HepG2 (cell line): ENCODE measurements around the gene C1orf21. TPM values are rescaled to one million over a fixed set of nuclear protein-coding genes. Genes with fewer than 3 reads are reported as not detected.

Source experiments
- AGO1 ChIP-seq: fragments of 200-400 bp; formaldehyde crosslinking; IDR thresholded peaks from 2 replicates; pipeline ENCODE4 v1.6.1; 2017; ENCODE audit warnings: mild to moderate bottlenecking, low read depth, low read length, moderate library complexity; ENCODE audit not compliant: poor library complexity, severe bottlenecking
- AKAP8 ChIP-seq: sonication (generic); formaldehyde crosslinking; IDR thresholded peaks from 2 replicates; pipeline ENCODE4 v1.5.1; 2020; ENCODE audit warnings: mild to moderate bottlenecking, missing genetic modification reagents
- ARNTL ChIP-seq: sonication (generic); formaldehyde crosslinking; IDR thresholded peaks from 2 replicates; pipeline ENCODE4 v1.4.0; 2020; ENCODE audit warnings: mild to moderate bottlenecking, missing genetic modification reagents
- CREM ChIP-seq, 2 experiments: sonication (generic) in 1 of 2; formaldehyde crosslinking in 1 of 2; IDR thresholded peaks; 2 replicates each; pipeline versions ENCODE4 v1.4.0 to v1.6.1; 2016 to 2020; ENCODE audit warnings: antibody characterized with exemption in 1 of 2, mild to moderate bottlenecking in 1 of 2, missing genetic modification reagents in 1 of 2
- ELF1 ChIP-seq: sonication (generic); formaldehyde crosslinking; IDR thresholded peaks from 2 replicates; pipeline ENCODE4 v1.4.0; 2020; ENCODE audit warnings: missing genetic modification reagents
- HHEX ChIP-seq: IDR thresholded peaks from 2 replicates; pipeline ENCODE4 v1.6.1; 2016; ENCODE audit warnings: control low read depth
- KLF13 ChIP-seq: sonication (generic); formaldehyde crosslinking; IDR thresholded peaks from 2 replicates; pipeline ENCODE4 v1.4.0; 2020; ENCODE audit warnings: mild to moderate bottlenecking, missing genetic modification reagents
- NFKB2 ChIP-seq: sonication (generic); formaldehyde crosslinking; IDR thresholded peaks from 2 replicates; pipeline ENCODE4 v1.4.0; 2020; ENCODE audit warnings: missing genetic modification reagents, borderline replicate concordance
- ONECUT2 ChIP-seq: sonication (generic); formaldehyde crosslinking; IDR thresholded peaks from 2 replicates; pipeline ENCODE4 v1.4.0; 2020; ENCODE audit warnings: missing genetic modification reagents
- PATZ1 ChIP-seq: sonication (generic); formaldehyde crosslinking; IDR thresholded peaks from 2 replicates; pipeline ENCODE4 v1.4.0; 2020; ENCODE audit warnings: missing genetic modification reagents
- RERE ChIP-seq: IDR thresholded peaks from 2 replicates; pipeline ENCODE4 v1.6.1; 2016; ENCODE audit warnings: low read depth, missing genetic modification reagents, missing compliant biosample characterization
- RFX1 ChIP-seq: fragments of 450-650 bp; IDR thresholded peaks from 2 replicates; pipeline ENCODE4 v1.6.1; 2017
- SATB2 ChIP-seq: sonication (generic); formaldehyde crosslinking; IDR thresholded peaks from 2 replicates; pipeline ENCODE4 v1.5.0; 2020; ENCODE audit warnings: missing genetic modification reagents
- ZNF275 ChIP-seq: sonication (generic); formaldehyde crosslinking; IDR thresholded peaks from 2 replicates; pipeline ENCODE4 v1.8.0; 2022; ENCODE audit warnings: missing genetic modification reagents, mild to moderate bottlenecking, inconsistent platforms, borderline replicate concordance
- ZNF704 ChIP-seq: sonication (generic); formaldehyde crosslinking; IDR thresholded peaks from 2 replicates; pipeline ENCODE4 v1.8.1; 2023; ENCODE audit warnings: mild to moderate bottlenecking, inconsistent platforms, moderate library complexity, missing genetic modification reagents, borderline replicate concordance
- ZNF841 ChIP-seq: sonication (generic); formaldehyde crosslinking; IDR thresholded peaks from 2 replicates; pipeline ENCODE4 v1.8.1; 2023; ENCODE audit warnings: missing genetic modification reagents, borderline replicate concordance
- polyA plus RNA-seq, 8 experiments: library from polyadenylated mRNA; depleted of rRNA in 3 of 8; stranded (reverse) in 7 of 8; unstranded in 1 of 8; fragments of >200 nt; fragmentation: Illumina TruSeq in 4 of 8; extraction: Trizol in 4 of 8; gene quantifications; 2 replicates each; pipeline versions ENCODE4 v1.2.1 to v1.2.3, GENCODE V29; 2011 to 2016; ENCODE audit warnings: low read depth in 4 of 8, missing spikeins in 1 of 8, mixed read lengths in 1 of 8; ENCODE audit not compliant: insufficient read depth in 1 of 8
- total RNA-seq, 5 experiments: library from RNA; depleted of rRNA; stranded (reverse); fragments of >200 nt; fragmentation: Illumina TruSeq; extraction: Trizol; gene quantifications; 2 replicates each; pipeline ENCODE4 v1.2.3, GENCODE V29; 2016; ENCODE audit warnings: low read depth in 1 of 5

The C1orf21 gene
- total and polyA plus RNA-seq, 2 of the 13 experiments (the other 11 are each of a cell fraction or from before 2014, with no cell fraction given): not detected

GRCh38 chr1:184664042-184664660, 277.3 kb downstream of the C1orf21 start (continued):
- TF ChIP-seq ZNF704 (no peak), ARNTL (CRISPR knock-in tag) (no peak), ZNF275 (CRISPR knock-in tag) (no peak), AKAP8 (no peak), HHEX (CRISPR knock-in tag) (no peak), ONECUT2 (CRISPR knock-in tag) (no peak), NFKB2 (CRISPR knock-in tag) (no peak), SATB2 (CRISPR knock-in tag) (no peak), RERE (no peak), AGO1 (no peak), ZNF841 (CRISPR knock-in tag) (no peak), PATZ1 (no peak), CREM (IDR thresholded peaks at IDR 0.05) (no peak), CREM (CRISPR knock-in tag; IDR thresholded peaks at IDR 0.05) (no peak), ELF1 (CRISPR knock-in tag) (no peak), KLF13 (CRISPR knock-in tag) (no peak), RFX1 (no peak)
